CMK (cell line): ENCODE results near the gene VRK1.

Experiments
- DNase-seq: peaks from one replicate; pipeline ENCODE4 v3.0.0-alpha.2; 2010; ENCODE audit warnings: low read depth

VRK1 gene

DNA sequence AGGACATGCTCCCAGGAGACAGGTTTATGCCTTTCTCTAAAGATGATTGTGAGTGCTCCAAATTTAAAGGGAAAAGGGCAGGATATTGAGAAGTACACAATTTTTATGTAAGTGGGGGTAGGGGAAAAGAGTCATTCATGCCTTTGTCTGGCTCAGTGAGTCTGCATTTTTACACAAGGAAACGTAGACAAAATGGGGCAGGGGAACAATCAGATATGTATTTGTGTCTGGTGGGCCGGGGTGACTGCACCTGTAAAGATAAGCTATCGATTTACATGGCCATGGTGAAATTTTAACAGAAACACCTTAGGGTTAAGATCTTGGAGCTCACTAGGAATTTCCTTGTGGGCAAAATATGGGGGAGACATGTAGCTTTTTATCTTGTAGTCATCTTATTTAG is 123.6 kb downstream of the VRK1 start:
- DNase-seq, result no peak

DNA sequence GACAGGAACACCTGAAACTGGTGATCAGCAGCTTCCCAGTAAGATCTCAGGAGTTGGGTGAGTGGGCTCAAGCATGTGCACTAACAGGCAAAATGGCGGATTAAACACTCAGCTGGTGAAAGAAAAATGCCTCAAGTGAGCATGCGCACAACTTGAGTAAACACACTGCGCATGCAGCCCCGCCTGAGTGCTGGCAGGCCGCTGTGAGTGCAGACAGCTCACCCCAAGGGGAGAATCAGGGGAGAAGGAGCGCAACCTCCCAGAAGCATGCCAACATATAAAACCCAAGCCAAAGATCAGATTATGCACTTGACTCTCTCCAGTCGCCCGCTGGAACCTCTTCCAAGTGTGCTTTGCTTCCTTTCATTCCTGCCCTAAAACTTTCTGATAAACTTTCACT is 125.8 kb downstream of the VRK1 start:
- no peak for DNase-seq

DNA sequence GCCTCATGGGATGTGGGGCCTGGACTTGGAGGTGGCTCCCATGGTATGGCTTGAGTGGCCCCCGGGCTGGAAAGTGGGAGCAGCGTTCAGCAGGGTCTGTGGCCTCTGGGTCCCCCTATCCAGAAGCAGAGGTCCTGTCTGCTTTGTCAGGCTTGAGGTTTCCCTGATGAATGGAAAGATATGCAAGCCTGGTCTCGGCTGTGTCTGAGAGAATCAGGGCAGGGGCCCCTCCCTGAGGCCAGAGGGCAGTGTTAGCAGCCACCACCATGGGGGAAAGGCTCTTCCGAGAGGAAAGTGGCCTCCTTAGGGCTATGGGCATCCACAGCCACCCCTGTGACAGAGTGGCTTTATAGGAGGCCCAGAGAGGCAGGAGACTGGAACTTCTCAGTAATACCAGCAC is 128.2 kb downstream of the VRK1 start:
- no peak for DNase-seq

DNA sequence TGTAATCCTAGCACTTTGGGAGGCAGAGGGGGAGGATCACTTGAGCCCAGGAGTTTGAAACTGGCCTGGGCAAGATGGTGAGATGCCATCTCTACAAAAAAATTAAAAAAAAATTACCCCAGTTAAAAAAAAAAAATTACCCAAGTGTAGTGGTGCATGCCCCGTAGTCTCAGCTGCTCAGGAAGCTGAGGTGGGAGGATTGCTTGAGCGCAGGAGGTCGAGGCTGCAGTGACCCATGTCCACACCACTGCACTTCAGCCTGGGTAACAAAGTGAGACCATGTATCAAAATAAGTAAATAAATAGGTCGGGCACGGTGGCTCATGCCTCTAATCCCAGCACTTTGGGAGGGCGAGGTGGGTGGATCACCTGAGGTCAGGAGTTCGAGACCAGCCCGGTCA is 128.8 kb downstream of the VRK1 start:
- no peak for DNase-seq

DNA sequence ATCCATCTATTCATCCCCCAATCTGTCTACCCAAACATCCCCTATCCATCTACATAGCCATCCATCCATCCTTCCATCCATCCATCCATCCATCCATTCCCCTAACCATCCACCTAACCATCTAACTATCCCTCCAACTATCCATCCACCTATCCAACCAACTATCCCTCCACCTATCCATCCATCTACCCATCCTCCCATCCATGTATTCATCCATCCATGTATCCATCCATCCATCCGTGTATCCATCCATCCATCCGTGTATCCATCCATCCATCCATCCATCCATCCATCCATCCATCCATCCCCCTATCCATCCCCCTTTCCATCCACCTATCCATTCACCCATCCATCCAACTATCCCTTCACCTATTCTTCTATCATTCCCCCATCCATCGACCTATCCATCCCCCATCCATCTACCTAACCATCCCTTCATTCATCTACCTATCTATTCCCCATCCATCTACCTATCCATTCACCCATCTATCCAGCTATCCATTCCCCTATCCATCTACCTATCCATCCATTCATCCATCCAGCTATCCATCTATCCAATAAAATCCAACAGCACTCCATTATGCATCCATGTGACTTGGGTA is 131.7 kb downstream of the VRK1 start:
- DNase-seq, result no peak

DNA sequence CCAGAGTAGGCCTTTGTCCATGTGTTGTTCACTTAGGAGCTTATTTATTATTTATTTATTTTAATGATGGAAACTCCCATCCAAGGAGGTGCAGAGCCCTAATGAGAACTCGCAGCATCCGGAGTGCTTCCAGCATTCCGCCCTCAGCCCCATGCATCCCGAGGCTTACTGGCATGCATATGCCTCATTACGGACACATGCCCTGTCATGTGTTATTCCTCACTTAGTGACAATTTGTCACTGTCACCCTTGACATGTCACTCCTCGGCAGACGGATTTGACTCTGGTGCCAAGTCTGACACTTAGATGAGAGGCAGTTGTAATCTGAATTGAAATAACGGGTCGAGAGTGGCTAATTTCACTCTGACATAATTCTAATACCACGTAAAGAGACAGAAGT is 132.8 kb downstream of the VRK1 start:
- DNase-seq, result no peak

DNA sequence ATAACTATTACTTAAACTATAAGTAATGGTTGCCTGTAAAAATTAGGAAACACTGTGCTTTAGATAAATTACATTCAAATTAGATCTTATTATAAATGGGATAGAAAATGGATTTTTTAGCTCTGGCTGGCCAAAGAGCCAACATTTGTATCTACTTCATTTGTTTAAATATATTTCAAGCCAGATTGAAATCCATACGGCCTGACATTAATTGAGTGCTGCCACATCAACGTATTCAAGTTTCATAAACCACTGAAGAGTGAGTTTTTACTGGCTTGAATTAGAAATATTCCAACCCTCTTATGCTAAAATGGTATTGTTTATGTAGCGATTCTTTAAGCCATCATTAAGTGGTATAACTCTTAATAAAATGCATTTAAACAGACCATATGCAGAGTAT is 133.3 kb downstream of the VRK1 start:
- DNase-seq, result no peak
